ENCODE results near the gene GRB10.

GRCh38 chr7:50738932-50739331 lies 43.8 kb downstream of the GRB10 start:
- TF ChIP-seq POLR2A (IDR thresholded peaks at IDR 0.05; ENCODE audit: control extremely low read depth in 1 of 2, low read depth in 2 of 2, low read length in 2 of 2): no peak
- TF ChIP-seq POLR2AphosphoS5 (IDR thresholded peaks at IDR 0.05; ENCODE audit: low read depth, low read length): no peak
- TF ChIP-seq CTCF (IDR thresholded peaks at IDR 0.05; ENCODE audit: control extremely low read depth in 1 of 3, insufficient read depth in 1 of 3, low read depth in 1 of 3, low read length in 3 of 3): no peak
- TF ChIP-seq SP4 (IDR thresholded peaks at IDR 0.05; ENCODE audit: low read length): no peak
- TF ChIP-seq EZH2 (IDR thresholded peaks at IDR 0.05; ENCODE audit: low read depth, low read length, severe bottlenecking): no peak
- TF ChIP-seq ASH2L (IDR thresholded peaks at IDR 0.05; ENCODE audit: low read length): no peak
- no peak for TF ChIP-seq BRCA1 (IDR thresholded peaks at IDR 0.05; ENCODE audit: low read depth, low read length)
- TF ChIP-seq JUN (IDR thresholded peaks at IDR 0.05; ENCODE audit: low read depth, low read length): no peak
- TF ChIP-seq CBX5 (IDR thresholded peaks at IDR 0.05; ENCODE audit: low read depth, low read length): no peak
- TF ChIP-seq TEAD4 (IDR thresholded peaks at IDR 0.05; ENCODE audit: low read depth, low read length): no peak
- TF ChIP-seq CREB1 (IDR thresholded peaks at IDR 0.05): no peak
- no peak for TF ChIP-seq KDM5A (IDR thresholded peaks at IDR 0.05; ENCODE audit: low read length)
- TF ChIP-seq RXRA (IDR thresholded peaks at IDR 0.05; ENCODE audit: insufficient read depth, low read depth, low read length): no peak
- no peak for TF ChIP-seq GABPA (IDR thresholded peaks at IDR 0.05; ENCODE audit: borderline replicate concordance, insufficient read depth, low read length)

Measured in H1 (cell line).